SK-N-SH (cell line): ENCODE measurements around the gene SYT1. TPM values are rescaled to one million over a fixed set of nuclear protein-coding genes. Genes with fewer than 3 reads are reported as not detected.

ENCODE experiments used
- CTCF ChIA-PET: fragments of 300-600, 350-600 bp; formaldehyde crosslinking; extraction: SDS; loops from one replicate; lab custom pipeline; 2021; lab: Yijun Ruan, JAX
- POLR2A ChIA-PET: fragments of 350-600 bp; sonication (Branson Sonifier 250); formaldehyde crosslinking; extraction: SDS; loops from one replicate; lab custom pipeline; 2020; ENCODE audit warnings: antibody characterized with exemption, inconsistent platforms; lab: Yijun Ruan, JAX
- DNase-seq: peaks from one replicate; pipeline ENCODE4 v3.0.0; 2012
- H2AFZ ChIP-seq: fragments of 200-600 bp; sonication (generic); 2 replicates; pipeline ENCODE4 v1.8.1; 2016; ENCODE audit warnings: antibody characterized with exemption, mild to moderate bottlenecking, low read depth
- H3F3A ChIP-seq: fragments of 200-600 bp; sonication (generic); replicated peaks from 2 replicates; pipeline ENCODE3; 2016; ENCODE audit warnings: antibody characterized with exemption, mild to moderate bottlenecking; ENCODE audit not compliant: insufficient read depth
- H3K27ac ChIP-seq, 2 experiments: fragments of 200-500 bp in 1 of 2; fragments of 200-600 bp in 1 of 2; sonication (Bioruptor generic) in 1 of 2; sonication (generic), shearing (Covaris generic) in 1 of 2; 2 replicates each; pipeline versions ENCODE4 v1.5.1 to v1.6.1; 2014 to 2016; ENCODE audit warnings: low read depth in 2 of 2, inconsistent platforms in 1 of 2, low read length in 1 of 2, mild to moderate bottlenecking in 1 of 2, mixed read lengths in 1 of 2
- H3K27me3 ChIP-seq: fragments of 200-600 bp; sonication (generic), shearing (Covaris generic); 2 replicates; pipeline ENCODE4 v1.6.1; 2016; ENCODE audit warnings: mixed run types; ENCODE audit not compliant: insufficient read depth
- H3K36me3 ChIP-seq, 2 experiments: fragments of 200-500 bp in 1 of 2; fragments of 200-600 bp in 1 of 2; sonication (Bioruptor generic) in 1 of 2; sonication (generic) in 1 of 2; replicated peaks in 1 of 2; 2 replicates each; pipeline versions ENCODE3 to v1.5.1; 2014 to 2016; ENCODE audit warnings: low read length in 1 of 2, mild to moderate bottlenecking in 1 of 2; ENCODE audit not compliant: insufficient read depth in 2 of 2, control insufficient read depth in 1 of 2
- H3K4me1 ChIP-seq, 2 experiments: fragments of 200-500 bp in 1 of 2; fragments of 200-600 bp in 1 of 2; sonication (Bioruptor generic) in 1 of 2; sonication (generic), shearing (Covaris generic) in 1 of 2; 2 replicates each; pipeline versions ENCODE4 v1.5.1 to v1.6.1; 2014 to 2016; ENCODE audit warnings: low read depth in 1 of 2, low read length in 1 of 2, mixed run types in 1 of 2; ENCODE audit not compliant: insufficient read depth in 2 of 2, control insufficient read depth in 1 of 2
- H3K4me2 ChIP-seq: fragments of 200-600 bp; sonication (generic), shearing (Covaris generic); 2 replicates; pipeline ENCODE4 v1.6.1; 2017; ENCODE audit warnings: mixed run types
- H3K4me3 ChIP-seq, 2 experiments: fragments of 200-500 bp in 1 of 2; fragments of 200-600 bp in 1 of 2; sonication (Bioruptor generic) in 1 of 2; sonication (generic), shearing (Covaris generic) in 1 of 2; 2 replicates each; pipeline versions ENCODE4 v1.5.1 to v1.8.1; 2014 to 2016; ENCODE audit warnings: low read depth in 2 of 2, inconsistent platforms in 1 of 2, low read length in 1 of 2, mild to moderate bottlenecking in 1 of 2, mixed read lengths in 1 of 2, moderate library complexity in 1 of 2
- H3K79me2 ChIP-seq: fragments of 200-600 bp; sonication (generic); 2 replicates; pipeline ENCODE4 v1.8.1; 2017; ENCODE audit warnings: mild to moderate bottlenecking; ENCODE audit not compliant: insufficient read depth
- H3K9ac ChIP-seq: fragments of 200-600 bp; sonication (generic); 2 replicates; pipeline ENCODE4 v1.6.1; 2017; ENCODE audit warnings: mixed run types
- H3K9me2 ChIP-seq: fragments of 200-600 bp; sonication (generic); 2 replicates; pipeline ENCODE4 v1.6.1; 2017; ENCODE audit warnings: mixed run types
- H3K9me3 ChIP-seq: fragments of 200-600 bp; sonication (generic); 2 replicates; pipeline ENCODE4 v1.6.1; 2017; ENCODE audit warnings: mixed run types, mild to moderate bottlenecking, moderate library complexity
- H4K20me1 ChIP-seq: fragments of 200-600 bp; sonication (generic); 2 replicates; pipeline ENCODE4 v1.6.1; 2017; ENCODE audit warnings: mild to moderate bottlenecking, mixed run types; ENCODE audit not compliant: insufficient read depth
- CHD2 ChIP-seq: fragments of 150-350 bp; IDR thresholded peaks from 2 replicates; pipeline ENCODE4 v1.6.1; 2018; ENCODE audit warnings: low read length; ENCODE audit not compliant: partially characterized antibody
- ELF1 ChIP-seq: IDR thresholded peaks from 2 replicates; pipeline ENCODE4 v1.4.0; 2012
- EP300 ChIP-seq, 2 experiments: IDR thresholded peaks; 2 replicates each; pipeline versions ENCODE4 v1.4.0 to v1.6.1; 2012; ENCODE audit warnings: borderline replicate concordance in 1 of 2, low read depth in 1 of 2, low read length in 1 of 2
- EZH2phosphoT487 ChIP-seq: fragments of 200-600 bp; sonication (generic); IDR thresholded peaks from 2 replicates; pipeline ENCODE4 v1.6.1; 2017; ENCODE audit warnings: low read depth, mixed run types, mild to moderate bottlenecking, antibody characterized with exemption, moderate library complexity, borderline replicate concordance
- FOSL2 ChIP-seq: IDR thresholded peaks from 2 replicates; pipeline ENCODE4 v1.4.0; 2012; ENCODE audit warnings: low read depth, mild to moderate bottlenecking, moderate library complexity, borderline replicate concordance
- FOXJ3 ChIP-seq: sonication (generic); formaldehyde crosslinking; IDR thresholded peaks from 2 replicates; pipeline ENCODE4 v1.5.1; 2020; ENCODE audit warnings: mild to moderate bottlenecking, missing genetic modification reagents
- GABPA ChIP-seq: IDR thresholded peaks from 2 replicates; pipeline ENCODE4 v1.4.0; 2012; ENCODE audit warnings: low read depth, mild to moderate bottlenecking
- GATA2 ChIP-seq: sonication (generic); formaldehyde crosslinking; IDR thresholded peaks from 2 replicates; pipeline ENCODE4 v1.5.0; 2020; ENCODE audit warnings: mild to moderate bottlenecking, missing genetic modification reagents
- JUND ChIP-seq: IDR thresholded peaks from 2 replicates; pipeline ENCODE4 v1.4.0; 2012
- MEF2A ChIP-seq: IDR thresholded peaks from 2 replicates; pipeline ENCODE4 v1.4.0; 2012; ENCODE audit warnings: low read depth, borderline replicate concordance
- NRF1 ChIP-seq: IDR thresholded peaks from 2 replicates; pipeline ENCODE4 v1.6.1; 2012; ENCODE audit warnings: low read depth, mild to moderate bottlenecking, low read length
- RAD21 ChIP-seq: IDR thresholded peaks from 2 replicates; pipeline ENCODE4 v1.6.1; 2012; ENCODE audit warnings: mild to moderate bottlenecking, low read length
- RFX5 ChIP-seq: IDR thresholded peaks from 2 replicates; pipeline ENCODE4 v1.6.1; 2012; ENCODE audit warnings: mild to moderate bottlenecking, improper control_type of control experiment, low read length
- SMC3 ChIP-seq: IDR thresholded peaks from 2 replicates; pipeline ENCODE4 v1.6.1; 2012; ENCODE audit warnings: low read depth, low read length, improper control_type of control experiment
- WGBS: methylation state at CpG from one replicate; pipeline ENCODE4 v1.1.6; 2017; ENCODE audit warnings: low lambda C conversion rate; 5-methylcytosine and 5-hydroxymethylcytosine counted together
- polyA plus RNA-seq, 3 experiments: library from polyadenylated mRNA; depleted of rRNA; stranded (reverse); fragments of >200 nt; gene quantifications; 2 replicates each; pipeline ENCODE4 v1.2.3, GENCODE V29; 2012
- TF ChIP-seq, protein P1 (sequence below): fragments of 150-350 bp; IDR thresholded peaks from 2 replicates; pipeline ENCODE4 v1.6.1; 2017; ENCODE audit warnings: antibody characterized with exemption, low read length, low read depth, borderline replicate concordance
- TF ChIP-seq, protein P2 (sequence below): fragments of 150-350 bp; IDR thresholded peaks from 2 replicates; pipeline ENCODE4 v1.6.1; 2016; ENCODE audit warnings: mild to moderate bottlenecking, low read depth, low read length
- TF ChIP-seq, protein P3 (sequence below): IDR thresholded peaks from 2 replicates; pipeline ENCODE4 v1.6.1; 2012; ENCODE audit warnings: mild to moderate bottlenecking, low read depth, low read length, moderate library complexity
- TF ChIP-seq, protein P4 (sequence below): fragments of 200-600 bp; sonication (generic); IDR thresholded peaks from 2 replicates; pipeline ENCODE4 v1.6.1; 2017; ENCODE audit warnings: antibody characterized with exemption, mild to moderate bottlenecking, moderate library complexity

SYT1 gene
- polyA plus RNA-seq, 1 of the 3 experiments (the other 2 are of a cell fraction): 12.7 TPM

DNA sequence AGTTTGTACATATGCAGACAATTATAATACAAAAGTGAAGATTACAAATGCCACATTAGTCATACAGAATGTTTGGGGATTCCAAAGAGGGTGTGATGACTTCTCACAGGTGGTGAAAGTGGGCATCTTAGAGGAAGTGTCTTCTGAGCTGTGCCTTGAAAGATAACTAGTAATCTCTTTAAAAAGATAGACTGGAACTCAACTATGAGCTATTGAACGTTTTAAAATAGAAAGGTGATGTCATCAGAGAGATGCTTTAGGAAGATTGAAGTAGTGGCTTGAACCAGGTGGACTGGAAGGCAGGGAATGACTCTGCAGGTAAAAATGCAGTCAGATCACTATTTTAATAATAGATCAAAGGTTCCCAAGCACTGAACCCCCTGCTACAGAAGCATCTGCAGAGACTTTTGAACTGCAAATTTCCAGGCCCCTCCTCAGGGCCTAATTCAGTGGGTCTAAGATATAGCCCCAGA is 50.3 kb downstream of the SYT1 start:
- Histone ChIP-seq H3K36me3 (peaks cover 0 to 7% of the 10 kb centered on the region in 2 experiments), H3K4me1 (peaks cover 9 to 27% of the 10 kb centered on the region in 2 experiments; a peak in 3 of 4 replicates), H3K9me3 (no peaks in the 10 kb centered on the region), H3K4me2 (no peak overlapping the region), H4K20me1 (no peaks in the 10 kb centered on the region; the same call in 1 of the 2 replicates), H3K27ac (no peak overlapping the region), H3F3A (peaks cover 11% of the 10 kb centered on the region), H3K9ac (no peak overlapping the region), H3K79me2 (peaks cover 9% of the 10 kb centered on the region), H2AFZ (no peak overlapping the region), H3K27me3 (no peaks in the 10 kb centered on the region), H3K9me2 (no peaks in the 10 kb centered on the region), H3K4me3 (no peak overlapping the region)
- no peak for DNase-seq
- CTCF ChIA-PET: no interaction called here
- POLR2A ChIA-PET: no interaction called here
- 74% methylated on average over 1 of the region's 1 CpG for WGBS
- TF ChIP-seq EZH2phosphoT487 (no peak), GABPA (no peak), NRF1 (no peak), MEF2A (no peak), GATA2 (CRISPR knock-in tag) (no peak), RAD21 (no peak), CHD2 (no peak), FOSL2 (no peak), RFX5 (no peak)
- TF ChIP-seq, protein P1, sequence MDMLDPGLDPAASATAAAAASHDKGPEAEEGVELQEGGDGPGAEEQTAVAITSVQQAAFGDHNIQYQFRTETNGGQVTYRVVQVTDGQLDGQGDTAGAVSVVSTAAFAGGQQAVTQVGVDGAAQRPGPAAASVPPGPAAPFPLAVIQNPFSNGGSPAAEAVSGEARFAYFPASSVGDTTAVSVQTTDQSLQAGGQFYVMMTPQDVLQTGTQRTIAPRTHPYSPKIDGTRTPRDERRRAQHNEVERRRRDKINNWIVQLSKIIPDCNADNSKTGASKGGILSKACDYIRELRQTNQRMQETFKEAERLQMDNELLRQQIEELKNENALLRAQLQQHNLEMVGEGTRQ: no peak

DNA sequence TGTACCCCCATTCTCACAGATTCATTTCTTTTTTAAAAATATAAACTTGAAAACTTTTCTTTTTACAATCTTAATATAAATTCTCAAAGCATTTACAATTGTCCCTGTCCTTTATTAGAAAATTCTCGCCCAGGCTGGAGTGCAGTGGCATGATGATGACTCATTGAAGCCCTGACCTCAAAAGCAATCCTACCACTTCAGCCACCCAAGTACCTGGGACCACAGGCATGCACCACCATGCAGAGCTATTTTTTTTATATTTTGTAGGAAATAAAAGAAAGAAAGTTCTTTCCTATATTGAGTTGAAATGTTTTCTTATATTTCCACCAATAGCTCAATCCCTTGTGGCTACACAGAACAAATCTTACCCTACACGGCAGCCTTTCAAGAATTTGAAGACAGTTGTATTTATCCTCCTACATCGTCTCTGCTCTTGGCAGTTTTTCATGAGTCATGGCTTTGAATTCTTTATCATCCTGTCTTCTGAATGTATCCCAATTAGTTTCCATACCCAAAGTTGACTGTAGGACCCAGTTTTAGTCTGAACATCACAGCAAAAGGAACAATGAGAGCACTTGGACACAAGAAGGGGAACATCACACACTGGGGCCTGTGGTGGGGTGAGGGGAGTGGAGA is 52.4 kb downstream of the SYT1 start:
- peak overlapping the region in 1 of 2 experiments; percentile 57; a peak in 3 of 4 replicates for H3K27ac ChIP-seq
- WGBS: 45% methylated on average over 3 of the region's 3 CpGs
- peaks cover 11% of the 10 kb centered on the region for H3F3A ChIP-seq
- H3K79me2 ChIP-seq: peaks cover 8% of the 10 kb centered on the region; the same call in 1 of the 2 replicates
- no peak overlapping the region for H3K4me2 ChIP-seq
- peaks cover 0 to 8% of the 10 kb centered on the region in 2 experiments for H3K36me3 ChIP-seq
- DNase-seq: no peak
- no peak overlapping the region; the same call in 1 of the 2 replicates for H2AFZ ChIP-seq
- H3K9me3 ChIP-seq: no peaks in the 10 kb centered on the region
- H3K4me1 ChIP-seq: peaks cover 9 to 31% of the 10 kb centered on the region in 2 experiments; a peak in 3 of 4 replicates
- ChIA-PET POLR2A (no interaction called here), CTCF (interaction anchor here (1.0 to 1.4 kb wide), 2 partner anchors 427 to 428 kb away, joined by 3 to 5 read pairs; no protein-coding TSS in a partner anchor)
- no peaks in the 10 kb centered on the region for H3K27me3 ChIP-seq
- H3K9ac ChIP-seq: no peak overlapping the region
- no peaks in the 10 kb centered on the region for H3K9me2 ChIP-seq
- H3K4me3 ChIP-seq: no peak overlapping the region
- no peaks in the 10 kb centered on the region; the same call in 1 of the 2 replicates for H4K20me1 ChIP-seq
- TF ChIP-seq EP300 (IDR thresholded peaks at IDR 0.05; ENCODE audit: borderline replicate concordance in 1 of 2, low read depth in 1 of 2, low read length in 1 of 2): 0 out of 4 replicates have a peak, but pooled peaks of 1 of the 2 experiments have one; percentile 10
- TF ChIP-seq GABPA: no peak
- no peak for TF ChIP-seq MEF2A
- peak; percentile 13; the same call in 1 of the 2 replicates for TF ChIP-seq FOSL2
- TF ChIP-seq, protein P2, sequence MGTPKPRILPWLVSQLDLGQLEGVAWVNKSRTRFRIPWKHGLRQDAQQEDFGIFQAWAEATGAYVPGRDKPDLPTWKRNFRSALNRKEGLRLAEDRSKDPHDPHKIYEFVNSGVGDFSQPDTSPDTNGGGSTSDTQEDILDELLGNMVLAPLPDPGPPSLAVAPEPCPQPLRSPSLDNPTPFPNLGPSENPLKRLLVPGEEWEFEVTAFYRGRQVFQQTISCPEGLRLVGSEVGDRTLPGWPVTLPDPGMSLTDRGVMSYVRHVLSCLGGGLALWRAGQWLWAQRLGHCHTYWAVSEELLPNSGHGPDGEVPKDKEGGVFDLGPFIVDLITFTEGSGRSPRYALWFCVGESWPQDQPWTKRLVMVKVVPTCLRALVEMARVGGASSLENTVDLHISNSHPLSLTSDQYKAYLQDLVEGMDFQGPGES: no peak
- no peak for TF ChIP-seq SMC3
- no peak for TF ChIP-seq ELF1
- TF ChIP-seq, protein P3, sequence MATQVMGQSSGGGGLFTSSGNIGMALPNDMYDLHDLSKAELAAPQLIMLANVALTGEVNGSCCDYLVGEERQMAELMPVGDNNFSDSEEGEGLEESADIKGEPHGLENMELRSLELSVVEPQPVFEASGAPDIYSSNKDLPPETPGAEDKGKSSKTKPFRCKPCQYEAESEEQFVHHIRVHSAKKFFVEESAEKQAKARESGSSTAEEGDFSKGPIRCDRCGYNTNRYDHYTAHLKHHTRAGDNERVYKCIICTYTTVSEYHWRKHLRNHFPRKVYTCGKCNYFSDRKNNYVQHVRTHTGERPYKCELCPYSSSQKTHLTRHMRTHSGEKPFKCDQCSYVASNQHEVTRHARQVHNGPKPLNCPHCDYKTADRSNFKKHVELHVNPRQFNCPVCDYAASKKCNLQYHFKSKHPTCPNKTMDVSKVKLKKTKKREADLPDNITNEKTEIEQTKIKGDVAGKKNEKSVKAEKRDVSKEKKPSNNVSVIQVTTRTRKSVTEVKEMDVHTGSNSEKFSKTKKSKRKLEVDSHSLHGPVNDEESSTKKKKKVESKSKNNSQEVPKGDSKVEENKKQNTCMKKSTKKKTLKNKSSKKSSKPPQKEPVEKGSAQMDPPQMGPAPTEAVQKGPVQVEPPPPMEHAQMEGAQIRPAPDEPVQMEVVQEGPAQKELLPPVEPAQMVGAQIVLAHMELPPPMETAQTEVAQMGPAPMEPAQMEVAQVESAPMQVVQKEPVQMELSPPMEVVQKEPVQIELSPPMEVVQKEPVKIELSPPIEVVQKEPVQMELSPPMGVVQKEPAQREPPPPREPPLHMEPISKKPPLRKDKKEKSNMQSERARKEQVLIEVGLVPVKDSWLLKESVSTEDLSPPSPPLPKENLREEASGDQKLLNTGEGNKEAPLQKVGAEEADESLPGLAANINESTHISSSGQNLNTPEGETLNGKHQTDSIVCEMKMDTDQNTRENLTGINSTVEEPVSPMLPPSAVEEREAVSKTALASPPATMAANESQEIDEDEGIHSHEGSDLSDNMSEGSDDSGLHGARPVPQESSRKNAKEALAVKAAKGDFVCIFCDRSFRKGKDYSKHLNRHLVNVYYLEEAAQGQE: no peak
- no peak for TF ChIP-seq RFX5
- TF ChIP-seq GATA2 (CRISPR knock-in tag): no peak
- TF ChIP-seq FOXJ3 (CRISPR knock-in tag): no peak
- TF ChIP-seq JUND: peak; percentile 12
- TF ChIP-seq, protein P4, sequence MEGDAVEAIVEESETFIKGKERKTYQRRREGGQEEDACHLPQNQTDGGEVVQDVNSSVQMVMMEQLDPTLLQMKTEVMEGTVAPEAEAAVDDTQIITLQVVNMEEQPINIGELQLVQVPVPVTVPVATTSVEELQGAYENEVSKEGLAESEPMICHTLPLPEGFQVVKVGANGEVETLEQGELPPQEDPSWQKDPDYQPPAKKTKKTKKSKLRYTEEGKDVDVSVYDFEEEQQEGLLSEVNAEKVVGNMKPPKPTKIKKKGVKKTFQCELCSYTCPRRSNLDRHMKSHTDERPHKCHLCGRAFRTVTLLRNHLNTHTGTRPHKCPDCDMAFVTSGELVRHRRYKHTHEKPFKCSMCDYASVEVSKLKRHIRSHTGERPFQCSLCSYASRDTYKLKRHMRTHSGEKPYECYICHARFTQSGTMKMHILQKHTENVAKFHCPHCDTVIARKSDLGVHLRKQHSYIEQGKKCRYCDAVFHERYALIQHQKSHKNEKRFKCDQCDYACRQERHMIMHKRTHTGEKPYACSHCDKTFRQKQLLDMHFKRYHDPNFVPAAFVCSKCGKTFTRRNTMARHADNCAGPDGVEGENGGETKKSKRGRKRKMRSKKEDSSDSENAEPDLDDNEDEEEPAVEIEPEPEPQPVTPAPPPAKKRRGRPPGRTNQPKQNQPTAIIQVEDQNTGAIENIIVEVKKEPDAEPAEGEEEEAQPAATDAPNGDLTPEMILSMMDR: no peak
